ENCODE results near the gene MBD3L4.

The MBD3L4 gene

GRCh38 chr19:6999933-7000332 is 40.0 kb downstream of the MBD3L4 start:
- Histone ChIP-seq H3K9ac (ENCODE audit: low read length) (no peak overlapping the region), H3K4me3 (ENCODE audit: low read length) (no peak overlapping the region), H3K36me3 (ENCODE audit: control insufficient read depth, low read depth, low read length) (no peaks in the 10 kb centered on the region), H3K27ac (ENCODE audit: low read length) (no peak overlapping the region), H3K9me3 (ENCODE audit: control insufficient read depth, low read depth, low read length) (peaks cover 60% of the 10 kb centered on the region), H3K27me3 (ENCODE audit: control insufficient read depth, insufficient read depth, low read length) (no peaks in the 10 kb centered on the region), H3K4me1 (ENCODE audit: control insufficient read depth, low read depth, low read length) (no peaks in the 10 kb centered on the region)

GRCh38 chr19:6997679-6998445 is 42.1 kb downstream of the MBD3L4 start:
- Histone ChIP-seq H3K4me1 (ENCODE audit: control insufficient read depth, low read depth, low read length) (no peaks in the 10 kb centered on the region), H3K36me3 (ENCODE audit: control insufficient read depth, low read depth, low read length) (no peaks in the 10 kb centered on the region), H3K27ac (ENCODE audit: low read length) (no peak overlapping the region), H3K27me3 (ENCODE audit: control insufficient read depth, insufficient read depth, low read length) (no peaks in the 10 kb centered on the region), H3K9me3 (ENCODE audit: control insufficient read depth, low read depth, low read length) (peaks cover 53% of the 10 kb centered on the region), H3K4me3 (ENCODE audit: low read length) (no peak overlapping the region), H3K9ac (ENCODE audit: low read length) (no peak overlapping the region)

- H3K9me3 ChIP-seq (ENCODE audit: control insufficient read depth, low read depth, low read length), result peaks cover 51% of the 10 kb centered on the region
- H3K27me3 ChIP-seq (ENCODE audit: control insufficient read depth, insufficient read depth, low read length), result no peaks in the 10 kb centered on the region
- H3K36me3 ChIP-seq (ENCODE audit: control insufficient read depth, low read depth, low read length), result no peaks in the 10 kb centered on the region
- no peak overlapping the region for H3K27ac ChIP-seq (ENCODE audit: low read length)
- H3K4me1 ChIP-seq (ENCODE audit: control insufficient read depth, low read depth, low read length), result no peaks in the 10 kb centered on the region
- no peak overlapping the region for H3K9ac ChIP-seq (ENCODE audit: low read length)
- H3K4me3 ChIP-seq (ENCODE audit: low read length), result no peak overlapping the region
Measured at GRCh38 chr19:6996810-6997209, 43.2 kb downstream of the MBD3L4 start.

- no peak overlapping the region for H3K9ac ChIP-seq (ENCODE audit: low read length)
- H3K9me3 ChIP-seq (ENCODE audit: control insufficient read depth, low read depth, low read length), result peaks cover 38% of the 10 kb centered on the region
- no peak overlapping the region for H3K4me3 ChIP-seq (ENCODE audit: low read length)
- H3K36me3 ChIP-seq (ENCODE audit: control insufficient read depth, low read depth, low read length), result no peaks in the 10 kb centered on the region
- H3K4me1 ChIP-seq (ENCODE audit: control insufficient read depth, low read depth, low read length), result no peaks in the 10 kb centered on the region
- no peak overlapping the region for H3K27ac ChIP-seq (ENCODE audit: low read length)
- H3K27me3 ChIP-seq (ENCODE audit: control insufficient read depth, insufficient read depth, low read length), result no peaks in the 10 kb centered on the region
Measured at GRCh38 chr19:6995054-6995453, 44.9 kb downstream of the MBD3L4 start.

GRCh38 chr19:6988257-6988656 is 51.7 kb downstream of the MBD3L4 start:
- H3K36me3 ChIP-seq (ENCODE audit: control insufficient read depth, low read depth, low read length), result no peaks in the 10 kb centered on the region

GRCh38 chr19:6987850-6988249 is 52.1 kb downstream of the MBD3L4 start:
- Histone ChIP-seq H3K27me3 (ENCODE audit: control insufficient read depth, insufficient read depth, low read length) (no peaks in the 10 kb centered on the region), H3K36me3 (ENCODE audit: control insufficient read depth, low read depth, low read length) (no peaks in the 10 kb centered on the region), H3K4me3 (ENCODE audit: low read length) (no peak overlapping the region), H3K4me1 (ENCODE audit: control insufficient read depth, low read depth, low read length) (no peaks in the 10 kb centered on the region), H3K27ac (ENCODE audit: low read length) (no peak overlapping the region), H3K9me3 (ENCODE audit: control insufficient read depth, low read depth, low read length) (peaks cover 43% of the 10 kb centered on the region), H3K9ac (ENCODE audit: low read length) (no peak overlapping the region)

More at GRCh38 chr19:6988257-6988656, 51.7 kb downstream of the MBD3L4 start:
- H3K9me3 ChIP-seq (ENCODE audit: control insufficient read depth, low read depth, low read length), result peaks cover 39% of the 10 kb centered on the region
- H3K27me3 ChIP-seq (ENCODE audit: control insufficient read depth, insufficient read depth, low read length), result no peaks in the 10 kb centered on the region
- H3K27ac ChIP-seq (ENCODE audit: low read length), result no peak overlapping the region
- no peak overlapping the region for H3K9ac ChIP-seq (ENCODE audit: low read length)
- H3K4me1 ChIP-seq (ENCODE audit: control insufficient read depth, low read depth, low read length), result no peaks in the 10 kb centered on the region
- no peak overlapping the region for H3K4me3 ChIP-seq (ENCODE audit: low read length)

Data from iPS-18a (cell line).